Lung microvascular endothelial cell (primary cell): ENCODE measurements around the gene DDX4. TPM values are rescaled to one million over a fixed set of nuclear protein-coding genes. Genes with fewer than 3 reads are reported as not detected.

Experiments
- DNase-seq, 2 donors: peaks; one replicate each; pipeline versions ENCODE4 v3.0.0 to v3.0.0-alpha.2; 2010; ENCODE audit warnings: low read depth in 2 of 2
- total RNA-seq: library from RNA; depleted of rRNA; stranded (reverse); fragments of >200 nt; gene quantifications from 2 replicates; pipeline ENCODE4 v1.2.1, GENCODE V29; 2014

The DDX4 gene
- total RNA-seq, 1 donor from 2014 or later = not detected

- DNase-seq = no peak
Measured at GRCh38 chr5:55864606-55865541, 127.0 kb downstream of the DDX4 start.

GRCh38 chr5:55865831-55866230 lies 128.0 kb downstream of the DDX4 start:
- peak; percentile 40 to 51 for DNase-seq

- no peak for DNase-seq
Measured at GRCh38 chr5:55866485-55866884, 128.6 kb downstream of the DDX4 start.

Other genes with a start within 250 kb of the DDX4 start
- 157 and 160 TPM in 2 replicates for gene PLPP1, start 203.1 kb upstream of the DDX4 start, total RNA-seq
- 32.9 and 53.8 TPM in 2 replicates for gene SLC38A9, start 25.7 kb upstream of the DDX4 start, total RNA-seq
- 0.65 TPM in 1 of 2 replicates, not detected in the other for gene IL31RA, start 113.3 kb downstream of the DDX4 start, total RNA-seq